AG04450 (cell line): Measurements from ENCODE around the gene MBD3L2B. TPM values are rescaled to one million over a fixed set of nuclear protein-coding genes. Genes with fewer than 3 reads are reported as not detected.

ENCODE experiments used
- CTCF ChIA-PET: fragments of 300-600, 350-600 bp; formaldehyde crosslinking; extraction: SDS; loops from one replicate; lab custom pipeline; 2022; ENCODE audit warnings: antibody characterized with exemption, inconsistent platforms; lab: Charles Lee
- POLR2A ChIA-PET: fragments of 350-600 bp; formaldehyde crosslinking; extraction: SDS; loops from one replicate; lab custom pipeline; 2021; ENCODE audit warnings: antibody characterized with exemption, inconsistent platforms; lab: Yijun Ruan, JAX
- DNase-seq: peaks from one replicate; pipeline ENCODE4 v3.0.0-alpha.2; 2011; ENCODE audit warnings: low read depth, low spot score
- H3K27ac ChIP-seq: one replicate; pipeline ENCODE4 v1.5.1; 2012; ENCODE audit warnings: low read depth, low read length, control low read depth
- H3K27me3 ChIP-seq: one replicate; pipeline ENCODE4 v1.6.0; 2012; ENCODE audit warnings: low read length; ENCODE audit not compliant: control insufficient read depth, insufficient read depth
- H3K4me3 ChIP-seq: 2 replicates; pipeline ENCODE4 v1.5.1; 2011; ENCODE audit warnings: mild to moderate bottlenecking, low read depth, low read length, control low read depth
- H3K9me3 ChIP-seq: 2 replicates; pipeline ENCODE4 v1.5.1; 2012; ENCODE audit warnings: low read length; ENCODE audit not compliant: control insufficient read depth, insufficient read depth
- CTCF ChIP-seq: IDR thresholded peaks from 2 replicates; pipeline ENCODE4 v1.5.1; 2011; ENCODE audit warnings: low read depth, low read length, control low read depth, inconsistent platforms
- polyA plus RNA-seq: library from polyadenylated mRNA; depleted of rRNA; stranded (reverse); fragments of >200 nt; gene quantifications from 2 replicates; pipeline ENCODE4 v1.2.3, GENCODE V29; 2011

The MBD3L2B gene
- polyA plus RNA-seq, 1 experiment: not detected

GRCh38 chr19:6995054-6995453 lies 26.2 kb downstream of the MBD3L2B start:
- H3K9me3 ChIP-seq: peaks cover 44% of the 10 kb centered on the region
- no peak for TF ChIP-seq CTCF
- no peaks in the 10 kb centered on the region for H3K27me3 ChIP-seq
- POLR2A ChIA-PET: no interaction called here
- H3K27ac ChIP-seq: no peak overlapping the region
- no peak for DNase-seq
- CTCF ChIA-PET: no interaction called here
- H3K4me3 ChIP-seq: no peak overlapping the region

GRCh38 chr19:6988257-6988656 lies 33.0 kb downstream of the MBD3L2B start:
- Histone ChIP-seq H3K9me3 (peaks cover 38% of the 10 kb centered on the region), H3K27me3 (no peaks in the 10 kb centered on the region), H3K4me3 (no peak overlapping the region), H3K27ac (no peak overlapping the region)
- TF ChIP-seq CTCF: no peak
- CTCF ChIA-PET: no interaction called here
- DNase-seq: no peak
- POLR2A ChIA-PET: interaction anchor here (0.6 kb wide), 1 partner anchor 15 kb away, joined by 3 read pairs; no protein-coding TSS in a partner anchor

- TF ChIP-seq CTCF: no peak
- ChIA-PET POLR2A (interaction anchor here (0.7 kb wide), 1 partner anchor 187 kb away, joined by 6 read pairs; no protein-coding TSS in a partner anchor), CTCF (no interaction called here)
- peaks cover 40% of the 10 kb centered on the region for H3K9me3 ChIP-seq
- no peaks in the 10 kb centered on the region for H3K27me3 ChIP-seq
- no peak overlapping the region for H3K4me3 ChIP-seq
- DNase-seq: no peak
- no peak overlapping the region for H3K27ac ChIP-seq
Measured at GRCh38 chr19:6987850-6988249, 33.4 kb downstream of the MBD3L2B start.

- POLR2A ChIA-PET: no interaction called here
- CTCF ChIA-PET: no interaction called here
- Histone ChIP-seq H3K9me3 (peaks cover 24% of the 10 kb centered on the region), H3K27me3 (no peaks in the 10 kb centered on the region), H3K4me3 (no peak overlapping the region), H3K27ac (no peak overlapping the region)
- no peak for TF ChIP-seq CTCF
- DNase-seq: no peak
Measured at GRCh38 chr19:6983448-6983847, 37.8 kb downstream of the MBD3L2B start.

GRCh38 chr19:6979399-6979798 lies 41.8 kb downstream of the MBD3L2B start:
- ChIA-PET CTCF (no interaction called here), POLR2A (no interaction called here)
- H3K9me3 ChIP-seq: peaks cover 20% of the 10 kb centered on the region
- DNase-seq: no peak
- no peaks in the 10 kb centered on the region for H3K27me3 ChIP-seq
- H3K27ac ChIP-seq: no peak overlapping the region
- no peak overlapping the region for H3K4me3 ChIP-seq
- no peak for TF ChIP-seq CTCF
